HAP-1 (cell line): ENCODE data around the gene CDC42EP4.

ENCODE experiments used
- DNase-seq, 2 experiments: peaks; one replicate each; pipeline ENCODE4 v3.0.0-alpha.2; 2016 to 2020; ENCODE audit warnings: low spot score in 2 of 2
- H3K27me3 ChIP-seq: fragments of 250-450 bp; sonication (Bioruptor Pico); 2 replicates; pipeline ENCODE4 v1.5.1; 2020; ENCODE audit warnings: low read depth, mild to moderate bottlenecking, moderate library complexity
- H3K36me3 ChIP-seq: fragments of 250-450 bp; sonication (Bioruptor Pico); replicated peaks from 2 replicates; pipeline ENCODE4 v1.5.1; 2020; ENCODE audit warnings: mild to moderate bottlenecking
- H3K4me1 ChIP-seq: fragments of 250-450 bp; sonication (Bioruptor Pico); 2 replicates; pipeline ENCODE4 v1.5.1; 2020; ENCODE audit warnings: mild to moderate bottlenecking
- H3K4me3 ChIP-seq: fragments of 250-450 bp; sonication (Bioruptor Pico); 2 replicates; pipeline ENCODE4 v1.5.1; 2020; ENCODE audit warnings: mild to moderate bottlenecking, moderate library complexity
- H3K9me3 ChIP-seq: fragments of 250-450 bp; sonication (Bioruptor Pico); 2 replicates; pipeline ENCODE4 v1.5.1; 2020; ENCODE audit warnings: mild to moderate bottlenecking, moderate library complexity
- in situ Hi-C: fragments of 300-500 bp; cut with MboI; formaldehyde crosslinking; loops from 3 replicates; pipeline ENCODE4 v1.14.3; 2020; ENCODE audit warnings: low sequenced_read_pairs, inconsistent platforms, mixed read lengths

CDC42EP4 gene

DNA sequence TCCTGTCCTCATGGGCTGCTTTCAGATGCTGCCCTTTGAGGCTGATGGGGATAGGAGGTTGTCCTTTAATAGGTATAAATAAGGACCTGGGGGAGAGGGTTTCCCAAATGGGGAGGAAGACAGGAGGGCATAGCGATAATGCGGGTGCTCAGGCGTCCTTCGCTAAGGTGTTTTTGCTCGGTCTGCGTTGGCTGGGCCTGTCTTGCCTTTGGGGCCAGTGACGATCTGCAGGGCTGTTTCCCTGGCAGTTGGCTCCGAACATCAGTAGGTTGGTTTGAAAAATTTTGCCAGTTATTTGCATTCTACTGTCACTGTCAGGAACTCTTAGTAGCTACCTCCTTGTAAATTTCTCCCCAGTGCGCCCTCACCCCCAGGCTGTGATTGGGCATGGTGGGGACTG lies 37.8 kb upstream of the CDC42EP4 start:
- Histone ChIP-seq H3K9me3 (no peaks in the 10 kb centered on the region), H3K27me3 (no peaks in the 10 kb centered on the region), H3K4me3 (no peak overlapping the region), H3K4me1 (no peaks in the 10 kb centered on the region), H3K36me3 (no peaks in the 10 kb centered on the region)
- in situ Hi-C loops, result loop anchor here (25.0 kb wide), 1 partner anchor 787 kb away; no protein-coding TSS in a partner anchor
- DNase-seq, result no peak

DNA sequence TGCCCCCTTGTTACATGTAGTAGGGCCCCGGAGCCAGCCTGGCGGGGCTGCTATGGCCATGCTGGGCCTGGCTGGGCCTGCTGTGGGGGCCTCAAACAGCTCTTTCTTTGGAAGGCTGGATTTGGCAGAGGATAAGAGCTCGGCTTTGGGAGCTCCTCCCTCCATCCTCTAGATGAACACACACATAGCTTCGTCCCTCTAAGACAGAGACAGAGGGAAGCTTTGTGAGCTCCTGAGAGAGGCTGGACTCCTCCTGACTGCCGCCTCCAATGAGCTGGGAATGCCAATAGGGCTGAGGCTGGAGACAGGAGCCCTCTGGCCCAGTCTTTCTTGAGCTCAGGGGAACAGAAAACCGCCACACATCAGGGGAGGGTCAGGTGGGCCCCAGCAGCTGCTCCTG lies 37.3 kb upstream of the CDC42EP4 start:
- Histone ChIP-seq H3K4me1 (no peaks in the 10 kb centered on the region), H3K27me3 (no peaks in the 10 kb centered on the region), H3K4me3 (no peak overlapping the region), H3K9me3 (no peaks in the 10 kb centered on the region), H3K36me3 (no peaks in the 10 kb centered on the region)
- DNase-seq, result no peak
- in situ Hi-C loops, result no loop called here

DNA sequence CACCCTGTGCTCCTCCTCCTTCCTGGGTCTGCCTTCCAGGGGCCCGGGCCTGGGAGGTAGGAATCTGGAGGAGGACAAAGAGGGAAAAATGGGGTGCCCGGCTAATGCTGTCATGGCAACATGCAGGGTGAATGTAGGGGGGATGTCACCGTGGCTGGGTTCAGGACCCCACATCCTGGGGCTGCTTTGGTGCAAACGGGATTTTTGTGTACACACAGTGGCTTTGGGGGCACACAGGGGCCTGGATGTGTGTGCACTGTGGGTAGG lies 37.0 kb upstream of the CDC42EP4 start:
- H3K36me3 ChIP-seq, result no peaks in the 10 kb centered on the region
- no peaks in the 10 kb centered on the region for H3K9me3 ChIP-seq
- H3K4me3 ChIP-seq, result no peak overlapping the region
- in situ Hi-C loops, result no loop called here
- DNase-seq, result no peak
- no peaks in the 10 kb centered on the region for H3K27me3 ChIP-seq
- peaks cover 2% of the 10 kb centered on the region; the same call in 1 of the 2 replicates for H3K4me1 ChIP-seq

DNA sequence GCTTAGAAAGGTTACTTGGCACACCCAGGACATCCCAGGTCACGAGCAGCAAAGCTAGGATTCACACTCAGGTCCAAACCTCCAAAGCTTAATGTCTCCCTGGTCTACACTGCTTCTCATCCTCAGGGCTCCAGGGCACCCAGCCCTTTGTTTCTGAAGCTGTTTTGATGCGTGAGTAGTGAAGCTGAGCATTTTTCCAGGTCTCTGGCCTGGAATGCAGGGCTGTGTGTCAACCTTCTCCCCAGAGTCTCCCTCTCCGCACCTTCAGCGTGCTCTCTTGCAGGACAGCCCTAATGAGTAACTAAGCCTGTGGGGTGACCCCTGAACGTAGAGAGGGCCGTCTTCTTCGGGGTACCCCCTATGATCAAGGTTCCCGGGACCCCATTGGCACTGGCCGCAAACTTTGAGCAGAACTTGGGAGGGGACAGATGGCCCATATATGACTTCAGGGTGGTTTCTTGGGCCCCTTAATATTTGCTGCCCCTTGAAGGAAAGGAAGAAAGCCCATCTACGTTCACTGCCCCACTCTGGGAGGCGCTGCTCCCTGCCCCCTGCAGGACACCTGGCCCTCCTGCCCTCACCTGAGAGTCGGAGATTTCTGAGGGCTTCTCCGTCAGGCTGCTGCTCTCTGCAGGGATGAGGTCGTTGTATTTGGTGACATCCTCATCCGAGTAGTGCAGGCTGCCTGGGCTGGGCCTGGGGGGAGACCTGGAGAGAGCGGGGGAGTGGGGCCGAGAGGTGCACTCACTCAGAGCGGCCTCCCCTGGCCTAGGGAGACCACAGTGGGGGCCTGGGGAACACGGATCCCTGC lies 36.4 kb upstream of the CDC42EP4 start:
- Histone ChIP-seq H3K27me3 (no peaks in the 10 kb centered on the region), H3K4me3 (no peak overlapping the region), H3K9me3 (no peaks in the 10 kb centered on the region), H3K4me1 (peaks cover 7% of the 10 kb centered on the region), H3K36me3 (no peaks in the 10 kb centered on the region)
- in situ Hi-C loops, result no loop called here
- no peak for DNase-seq

DNA sequence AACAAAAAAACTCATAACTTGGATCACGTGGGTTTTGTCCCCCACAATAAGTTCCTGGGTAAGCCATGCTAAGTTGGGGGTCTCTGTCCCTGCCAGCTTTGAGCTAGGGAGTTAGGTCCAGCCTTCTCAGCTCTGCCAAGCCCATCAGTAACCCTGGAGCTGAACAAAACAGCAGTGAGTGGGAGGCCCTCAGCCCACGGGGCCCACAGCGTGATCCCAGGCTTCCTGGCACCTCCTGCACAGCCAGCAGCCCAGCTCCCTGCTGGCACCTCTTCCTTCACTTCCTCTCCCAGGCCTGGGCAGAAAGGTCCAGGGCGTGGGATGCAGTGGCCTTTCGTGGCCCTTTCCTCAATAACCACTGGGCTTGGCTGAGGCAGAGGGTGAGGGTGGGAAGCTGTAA lies 35.5 kb upstream of the CDC42EP4 start:
- DNase-seq, result no peak
- Histone ChIP-seq H3K27me3 (no peaks in the 10 kb centered on the region), H3K36me3 (no peaks in the 10 kb centered on the region), H3K4me3 (no peak overlapping the region), H3K9me3 (no peaks in the 10 kb centered on the region), H3K4me1 (peaks cover 14% of the 10 kb centered on the region)
- in situ Hi-C loops, result no loop called here

DNA sequence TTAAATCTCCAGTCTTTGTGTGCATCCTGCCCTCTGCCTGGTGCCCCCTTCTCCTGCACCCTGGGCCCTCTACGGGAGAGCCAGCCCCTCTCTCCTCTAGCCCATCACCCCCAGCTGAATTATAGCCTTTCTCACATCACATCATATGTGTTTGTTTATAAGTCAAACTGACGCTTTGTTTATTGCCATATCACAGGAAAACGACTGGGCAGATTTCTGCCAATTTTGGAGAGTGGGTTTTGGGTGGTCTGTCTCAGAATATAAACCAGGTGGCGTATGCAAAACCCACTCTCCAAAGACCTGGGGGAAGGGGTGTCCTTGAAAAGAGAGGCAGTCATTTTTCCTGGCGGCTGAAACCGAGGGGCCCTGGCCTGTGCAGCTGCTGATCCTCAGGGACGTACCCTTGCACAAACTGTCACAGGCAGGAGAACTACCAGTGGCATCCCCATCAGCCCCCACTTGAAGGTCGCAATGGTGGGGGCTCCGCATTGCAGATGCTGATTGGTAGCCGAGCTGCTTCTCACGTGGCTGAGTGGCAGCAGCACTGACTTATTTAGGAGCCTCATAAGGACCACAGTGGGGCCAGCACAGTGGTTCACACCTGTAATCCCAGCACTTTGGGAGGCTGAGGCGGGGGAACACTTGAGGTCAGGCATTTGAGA lies 34.8 kb upstream of the CDC42EP4 start:
- H3K36me3 ChIP-seq, result no peaks in the 10 kb centered on the region
- H3K27me3 ChIP-seq, result no peaks in the 10 kb centered on the region
- peaks cover 18% of the 10 kb centered on the region for H3K4me1 ChIP-seq
- in situ Hi-C loops, result no loop called here
- no peak for DNase-seq
- H3K4me3 ChIP-seq, result no peak overlapping the region
- no peaks in the 10 kb centered on the region for H3K9me3 ChIP-seq

DNA sequence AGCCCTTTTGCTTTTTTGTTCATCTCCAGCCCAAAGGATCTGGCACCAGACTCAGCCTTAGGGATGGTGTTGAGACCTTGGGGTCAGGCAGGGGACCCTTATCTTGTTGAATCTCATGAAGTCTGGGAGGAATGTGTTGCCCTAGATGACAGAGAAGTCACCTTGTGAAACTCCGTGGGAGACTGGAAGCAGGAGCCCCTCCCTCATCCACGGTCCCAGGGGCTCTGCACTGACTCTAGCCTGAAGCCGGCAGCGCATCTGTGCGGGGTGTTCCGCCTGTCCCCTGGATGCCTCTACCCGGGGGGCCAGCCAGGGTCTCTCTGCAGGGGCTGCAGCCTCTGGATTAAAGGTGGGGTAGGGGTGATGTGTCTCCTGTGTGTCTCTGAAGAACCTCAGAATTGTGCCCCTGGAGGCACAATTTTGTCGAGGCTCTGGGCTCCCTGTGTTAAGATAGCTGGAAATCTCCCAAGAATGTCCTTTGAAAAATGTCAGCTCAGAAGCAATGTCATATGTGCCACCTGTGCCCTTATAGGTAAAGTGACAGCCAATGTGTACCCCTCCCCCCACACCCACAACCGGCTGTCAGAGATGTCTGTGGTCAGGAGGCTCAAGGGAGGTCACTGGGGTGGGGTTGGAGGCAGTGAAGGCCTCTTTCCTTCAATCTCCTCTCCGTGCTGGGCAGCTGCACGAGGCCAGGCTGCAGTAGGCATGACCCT lies 32.1 kb upstream of the CDC42EP4 start:
- no peak for DNase-seq
- in situ Hi-C loops, result no loop called here
- no peaks in the 10 kb centered on the region for H3K36me3 ChIP-seq
- no peaks in the 10 kb centered on the region for H3K9me3 ChIP-seq
- H3K4me1 ChIP-seq, result peaks cover 23% of the 10 kb centered on the region
- H3K27me3 ChIP-seq, result no peaks in the 10 kb centered on the region
- no peak overlapping the region for H3K4me3 ChIP-seq

DNA sequence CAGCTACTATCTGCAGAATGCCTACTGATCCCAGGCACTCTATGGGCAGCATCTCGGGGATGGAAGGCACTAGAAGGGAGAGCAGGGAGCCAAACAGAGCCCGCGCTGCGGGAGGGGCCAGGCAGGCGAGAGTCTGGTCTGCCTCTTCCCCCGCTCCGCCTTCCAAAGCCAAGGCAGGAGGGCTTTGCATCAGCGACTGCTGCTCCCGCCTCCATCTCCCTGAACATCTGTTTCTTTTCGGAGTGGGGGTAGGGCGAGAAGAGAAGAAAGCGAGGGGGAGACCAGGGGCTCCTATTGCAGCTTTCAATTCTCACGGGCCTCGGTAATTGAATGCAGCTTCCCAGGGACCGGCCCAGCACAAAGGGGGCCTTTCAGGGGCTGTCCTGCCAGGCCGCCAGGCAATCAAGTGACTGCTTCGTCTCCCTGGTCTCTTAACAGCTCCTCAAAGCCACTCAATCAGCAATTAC lies 31.4 kb upstream of the CDC42EP4 start:
- peaks cover 23% of the 10 kb centered on the region for H3K4me1 ChIP-seq
- in situ Hi-C loops, result no loop called here
- H3K36me3 ChIP-seq, result no peaks in the 10 kb centered on the region
- H3K4me3 ChIP-seq, result no peak overlapping the region
- DNase-seq, result peak; percentile 24 to 73
- no peaks in the 10 kb centered on the region for H3K9me3 ChIP-seq
- no peaks in the 10 kb centered on the region for H3K27me3 ChIP-seq

DNA sequence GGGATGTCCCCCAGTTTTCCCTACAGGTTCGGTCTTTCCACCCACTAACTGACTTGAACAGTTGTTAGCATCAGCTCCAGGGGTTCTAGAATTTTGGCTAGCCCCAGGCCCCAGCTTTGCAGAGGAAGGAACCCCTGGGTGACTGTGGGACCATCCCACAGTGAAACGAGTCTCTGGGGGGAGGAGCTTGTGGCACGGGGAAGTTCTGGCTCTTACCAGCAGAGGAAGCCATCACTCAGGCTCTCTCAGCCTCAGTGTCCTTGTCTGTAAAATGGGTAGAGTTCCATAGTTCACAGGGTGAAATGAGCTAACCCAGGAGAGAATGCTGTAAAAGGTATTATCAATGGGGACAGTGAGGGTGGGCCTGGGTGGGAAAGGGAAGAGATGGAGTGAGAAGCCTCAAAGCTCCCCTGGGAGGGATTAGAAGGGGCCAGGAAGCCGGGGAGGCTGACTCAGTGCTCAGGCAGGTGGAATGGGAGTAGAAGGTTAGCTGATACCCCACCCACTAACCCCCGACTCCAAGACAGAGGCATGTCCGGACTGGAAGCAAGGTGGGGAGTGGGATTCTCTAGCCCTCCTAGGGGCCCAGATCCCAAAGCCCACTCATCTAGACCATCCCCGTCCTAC lies 30.9 kb upstream of the CDC42EP4 start:
- H3K36me3 ChIP-seq, result no peaks in the 10 kb centered on the region
- H3K9me3 ChIP-seq, result no peaks in the 10 kb centered on the region
- in situ Hi-C loops, result no loop called here
- peak in 1 of 2 experiments; percentile 29 for DNase-seq
- H3K4me3 ChIP-seq, result no peak overlapping the region
- peaks cover 23% of the 10 kb centered on the region for H3K4me1 ChIP-seq
- no peaks in the 10 kb centered on the region for H3K27me3 ChIP-seq

DNA sequence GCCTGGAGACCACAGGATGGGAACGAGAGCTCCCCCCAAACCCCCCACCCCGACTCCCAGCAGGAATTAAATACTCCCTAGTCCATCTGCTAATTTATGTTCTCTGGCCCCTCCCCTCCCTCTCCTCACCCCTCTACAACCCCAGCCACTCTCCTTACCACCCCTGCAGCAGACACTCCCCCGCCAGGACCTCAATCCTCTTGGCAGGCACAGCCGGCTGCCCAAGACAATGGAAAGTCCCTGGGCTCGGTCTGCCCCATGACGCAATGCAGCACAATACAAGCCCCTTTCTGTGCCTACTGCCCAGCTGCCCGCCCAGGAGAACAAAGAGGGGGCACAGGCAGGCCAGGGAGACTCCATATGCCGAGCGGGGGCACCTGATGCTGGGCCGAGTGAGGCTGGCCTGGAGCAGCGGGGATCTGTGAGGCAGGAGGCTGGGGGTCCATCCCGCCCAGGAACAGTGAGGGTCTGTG lies 30.3 kb upstream of the CDC42EP4 start:
- H3K4me1 ChIP-seq, result peaks cover 23% of the 10 kb centered on the region
- no peak overlapping the region for H3K4me3 ChIP-seq

DNA sequence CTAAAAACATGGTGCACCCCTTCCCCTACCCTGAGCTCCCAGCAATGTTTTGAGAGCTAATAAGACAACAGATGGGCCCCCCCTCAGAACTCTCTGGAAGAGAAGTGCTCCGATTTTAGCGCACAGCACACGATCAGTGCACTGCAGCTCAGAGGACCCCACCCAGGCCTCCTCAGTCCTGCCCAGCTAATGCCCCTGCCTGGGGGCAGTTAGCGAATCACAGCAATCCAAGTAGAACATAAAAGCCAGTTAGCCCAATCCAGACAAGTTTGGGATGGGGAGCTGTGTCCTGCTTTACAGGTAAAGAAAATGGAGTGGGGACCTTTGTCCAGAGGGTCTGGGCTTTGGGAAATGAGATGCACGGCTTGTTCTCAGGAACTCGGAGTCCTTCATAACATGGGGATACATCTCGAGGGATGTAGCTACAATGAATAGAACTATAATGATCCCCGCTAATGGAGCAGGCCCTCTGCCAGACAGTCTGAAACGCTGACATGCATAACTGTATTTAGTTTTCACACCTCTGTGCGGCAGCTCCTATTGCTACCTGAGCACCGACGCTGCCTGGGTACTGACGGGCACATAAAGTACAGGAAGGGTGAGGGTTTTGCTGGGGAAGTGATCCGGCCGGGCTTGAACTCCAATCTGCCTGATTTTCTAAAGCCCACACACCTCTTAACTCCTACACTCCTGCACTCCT lies 29.7 kb upstream of the CDC42EP4 start:
- in situ Hi-C loops, result no loop called here
- DNase-seq, result no peak
- no peak overlapping the region for H3K4me3 ChIP-seq
- H3K9me3 ChIP-seq, result no peaks in the 10 kb centered on the region
- H3K4me1 ChIP-seq, result peaks cover 23% of the 10 kb centered on the region
- H3K36me3 ChIP-seq, result no peaks in the 10 kb centered on the region
- no peaks in the 10 kb centered on the region for H3K27me3 ChIP-seq

More for the DNA sequence above, 30.3 kb upstream of the CDC42EP4 start:
- no peaks in the 10 kb centered on the region for H3K36me3 ChIP-seq
- in situ Hi-C loops, result no loop called here
- no peaks in the 10 kb centered on the region for H3K27me3 ChIP-seq
- peak; percentile 28 to 67 for DNase-seq
- H3K9me3 ChIP-seq, result no peaks in the 10 kb centered on the region

DNA sequence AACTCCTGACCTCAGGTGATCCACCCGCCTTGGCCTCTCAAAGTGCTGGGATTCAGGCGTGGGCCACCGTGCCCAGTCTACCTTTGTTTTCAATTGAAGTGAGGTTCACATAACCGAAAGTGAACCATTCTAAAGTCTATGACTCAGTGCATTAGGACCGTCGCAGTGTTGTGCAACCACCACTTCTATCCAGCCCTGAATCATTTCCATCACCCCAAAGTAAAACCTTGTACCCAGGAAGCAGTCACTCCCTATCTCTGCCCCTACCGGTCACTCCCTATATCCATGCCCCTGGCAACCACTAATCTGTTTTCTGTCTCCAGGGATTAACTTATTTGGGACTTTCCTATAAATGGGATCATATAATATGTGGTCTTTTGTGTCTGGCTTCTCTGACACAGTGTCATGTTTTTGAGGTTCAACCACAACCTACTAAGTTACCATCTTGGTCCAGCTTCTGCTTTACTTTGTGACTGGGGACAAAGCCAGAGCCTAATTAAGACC lies 28.3 kb upstream of the CDC42EP4 start:
- Histone ChIP-seq H3K4me1 (peaks cover 23% of the 10 kb centered on the region), H3K4me3 (no peak overlapping the region), H3K27me3 (no peaks in the 10 kb centered on the region), H3K9me3 (no peaks in the 10 kb centered on the region), H3K36me3 (no peaks in the 10 kb centered on the region)
- DNase-seq, result peak; percentile 63 to 70
- in situ Hi-C loops, result no loop called here

DNA sequence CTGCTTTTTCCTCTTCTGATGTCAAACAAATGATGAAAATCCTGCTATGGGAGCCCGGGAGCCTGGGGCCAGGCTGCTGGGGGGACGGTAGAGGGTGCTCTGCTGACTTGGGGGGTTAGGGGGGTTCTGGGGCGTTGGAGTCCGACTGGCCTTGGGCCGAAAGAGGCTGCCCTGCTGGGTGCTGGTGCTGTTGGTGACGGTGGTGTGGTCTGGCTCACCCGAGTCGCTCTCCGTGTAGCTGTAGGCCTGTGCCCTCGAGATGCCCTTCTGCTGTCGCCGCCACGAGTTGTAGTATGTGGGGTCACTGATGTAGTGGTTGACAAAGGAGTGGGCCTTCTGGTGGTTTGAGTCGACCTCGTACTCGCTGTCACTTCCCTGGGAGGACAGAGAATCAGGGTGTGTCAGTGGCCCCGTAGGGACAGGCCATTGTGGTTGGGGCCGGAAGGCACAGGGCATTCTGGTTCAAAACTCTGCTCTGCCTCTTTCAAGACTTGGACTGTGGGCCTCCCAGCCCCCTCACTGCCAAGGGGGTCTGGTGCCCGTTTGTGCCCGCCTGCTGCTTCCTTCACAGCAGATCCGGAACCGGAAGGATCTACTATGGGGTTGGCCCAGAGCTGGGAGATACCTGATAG lies 26.9 kb upstream of the CDC42EP4 start:
- H3K4me1 ChIP-seq, result peaks cover 20% of the 10 kb centered on the region
- H3K9me3 ChIP-seq, result no peaks in the 10 kb centered on the region
- H3K36me3 ChIP-seq, result no peaks in the 10 kb centered on the region
- DNase-seq, result no peak
- no peaks in the 10 kb centered on the region for H3K27me3 ChIP-seq
- H3K4me3 ChIP-seq, result no peak overlapping the region
- in situ Hi-C loops, result no loop called here
